HepG2 (cell line): ENCODE data around the gene UCP2. TPM values are rescaled to one million over a fixed set of nuclear protein-coding genes. Genes with fewer than 3 reads are reported as not detected.

Experiments used
- ATAC-seq: fragments of 200-7000 bp; cut with Tn5 transposase; 3 replicates; pipeline ENCODE4 v1.9.1; 2020; ENCODE audit warnings: mild to moderate bottlenecking, moderate library complexity
- BruUV-seq: library from RNA; stranded (reverse); fragments of 400-500 nt; replicated peaks from 2 replicates; lab custom pipeline; 2021; lab: Mats Ljungman, UMichigan
- CTCF ChIA-PET: fragments of 300-600 bp; formaldehyde crosslinking; extraction: SDS; loops from one replicate; lab custom pipeline; 2021; ENCODE audit warnings: low total read pairs, inconsistent platforms, low intra/inter-chr PET ratio; lab: Yijun Ruan, JAX
- POLR2A ChIA-PET: fragments of 350-600 bp; sonication (Branson Sonifier 250); formaldehyde crosslinking; loops from one replicate; lab custom pipeline; 2020; ENCODE audit warnings: antibody characterized with exemption, inconsistent platforms; lab: Yijun Ruan, JAX
- DNase-seq: peaks from one replicate; pipeline ENCODE4 v3.0.0-alpha.2; 2015; ENCODE audit warnings: low spot score
- FAIRE-seq: peaks from 3 replicates; lab custom pipeline; 2011; peaks lifted over from hg19 to GRCh38; lab: Jason Lieb, UNC
- H2AFZ ChIP-seq: one replicate; pipeline ENCODE4 v1.6.1; 2011; ENCODE audit warnings: low read length, inconsistent platforms
- H3K27ac ChIP-seq: fragments of 300-600 bp; 3 replicates; pipeline ENCODE4 v1.8.0; 2011; ENCODE audit warnings: mixed run types, mild to moderate bottlenecking, mixed read lengths, low read length, inconsistent platforms; ENCODE audit not compliant: insufficient read depth; ENCODE audit errors: extremely low read length
- H3K27me3 ChIP-seq, 2 experiments: fragments of 200-600 bp in 1 of 2; 2 replicates in 1 of 2; 3 replicates in 1 of 2; pipeline versions ENCODE4 v1.6.0 to v1.8.0; 2011; ENCODE audit warnings: low read length in 2 of 2, mild to moderate bottlenecking in 2 of 2, moderate library complexity in 2 of 2, inconsistent platforms in 1 of 2; ENCODE audit not compliant: insufficient read depth in 2 of 2, control insufficient read depth in 1 of 2
- H3K36me3 ChIP-seq, 2 experiments: fragments of 200-600 bp in 1 of 2; replicated peaks in 1 of 2; 2 replicates in 1 of 2; 3 replicates in 1 of 2; pipeline versions ENCODE4 v1.5.1 to v1.8.0; 2011; ENCODE audit warnings: low read length in 2 of 2, inconsistent platforms in 1 of 2; ENCODE audit not compliant: insufficient read depth in 2 of 2, control insufficient read depth in 1 of 2
- H3K4me1 ChIP-seq: 2 replicates; pipeline ENCODE4 v1.5.1; 2012; ENCODE audit warnings: low read length, inconsistent platforms; ENCODE audit not compliant: insufficient read depth
- H3K4me2 ChIP-seq: 2 replicates; pipeline ENCODE4 v1.6.0; 2011; ENCODE audit warnings: low read depth, low read length, inconsistent platforms
- H3K4me3 ChIP-seq, 3 experiments: fragments of 200-600 bp in 1 of 3; sonication (generic), shearing (Covaris generic) in 1 of 3; replicated peaks in 1 of 3; 2 replicates each; pipeline ENCODE4 v1.5.1; 2011 to 2016; ENCODE audit warnings: low read length in 3 of 3, inconsistent platforms in 2 of 3, low read depth in 2 of 3, mild to moderate bottlenecking in 2 of 3, control low read depth in 1 of 3, mixed read lengths in 1 of 3; ENCODE audit not compliant: insufficient read depth in 1 of 3
- H3K79me2 ChIP-seq: one replicate; pipeline ENCODE4 v1.6.1; 2011; ENCODE audit warnings: low read length, inconsistent platforms; ENCODE audit not compliant: insufficient read depth
- H3K9ac ChIP-seq: 2 replicates; pipeline ENCODE4 v1.6.0; 2011; ENCODE audit warnings: mild to moderate bottlenecking, low read depth, low read length, inconsistent platforms; ENCODE audit not compliant: insufficient read depth
- H3K9me3 ChIP-seq: 2 replicates; pipeline ENCODE4 v1.5.1; 2012; ENCODE audit warnings: mild to moderate bottlenecking, low read length
- H4K20me1 ChIP-seq: 2 replicates; pipeline ENCODE4 v1.6.0; 2011; ENCODE audit warnings: inconsistent platforms, mild to moderate bottlenecking, low read length, moderate library complexity; ENCODE audit not compliant: insufficient read depth
- ATRX ChIP-seq: sonication (generic); formaldehyde crosslinking; IDR thresholded peaks from 2 replicates; pipeline ENCODE4 v1.4.0; 2020; ENCODE audit warnings: missing genetic modification reagents, borderline replicate concordance
- CENPT ChIP-seq: sonication (generic); formaldehyde crosslinking; IDR thresholded peaks from 2 replicates; pipeline ENCODE4 v1.8.0; 2022; ENCODE audit warnings: low read depth, mild to moderate bottlenecking, moderate library complexity, missing genetic modification reagents
- ESRRA ChIP-seq: sonication (generic); formaldehyde crosslinking; IDR thresholded peaks from 2 replicates; pipeline ENCODE4 v1.5.1; 2020; ENCODE audit warnings: mild to moderate bottlenecking, low read depth, missing genetic modification reagents
- EZH2 ChIP-seq: conservative IDR thresholded peaks from 2 replicates; pipeline ENCODE4 v1.6.1; 2012; ENCODE audit warnings: mild to moderate bottlenecking, low read depth, low read length, moderate library complexity
- NFYB ChIP-seq: sonication (generic); formaldehyde crosslinking; IDR thresholded peaks from 2 replicates; pipeline ENCODE4 v1.4.0; 2020; ENCODE audit warnings: missing genetic modification reagents
- SAP130 ChIP-seq: IDR thresholded peaks from 2 replicates; pipeline ENCODE4 v1.6.1; 2016; ENCODE audit warnings: low read depth
- SATB2 ChIP-seq: sonication (generic); formaldehyde crosslinking; IDR thresholded peaks from 2 replicates; pipeline ENCODE4 v1.5.0; 2020; ENCODE audit warnings: missing genetic modification reagents
- ZBTB26 ChIP-seq: IDR thresholded peaks from 2 replicates; pipeline ENCODE4 v1.6.1; 2016; ENCODE audit warnings: missing compliant biosample characterization, missing genetic modification reagents, borderline replicate concordance
- ZBTB37 ChIP-seq: sonication (generic); formaldehyde crosslinking; IDR thresholded peaks from 2 replicates; pipeline ENCODE4 v1.4.0; 2020; ENCODE audit warnings: mild to moderate bottlenecking, missing genetic modification reagents
- ZKSCAN1 ChIP-seq: fragments of 150-350 bp; IDR thresholded peaks from 2 replicates; pipeline ENCODE4 v1.6.1; 2014; ENCODE audit warnings: low read length
- ZNF468 ChIP-seq: sonication (generic); formaldehyde crosslinking; IDR thresholded peaks from 2 replicates; pipeline ENCODE4 v1.8.0; 2022; ENCODE audit warnings: mild to moderate bottlenecking, moderate library complexity, missing genetic modification reagents
- ZNF646 ChIP-seq: sonication (generic); formaldehyde crosslinking; IDR thresholded peaks from 2 replicates; pipeline ENCODE4 v1.9.0; 2021; ENCODE audit warnings: mild to moderate bottlenecking, missing genetic modification reagents
- WGBS: methylation state at CpG from one replicate; pipeline ENCODE4 v1.1.6; 2017; ENCODE audit warnings: low lambda C conversion rate; 5-methylcytosine and 5-hydroxymethylcytosine counted together
- in situ Hi-C: cut with HindIII; loops from 2 replicates; pipeline ENCODE4 v1.10.0; 2017; ENCODE audit warnings: low pct_unique_long_range_greater_than_20kb; ENCODE audit not compliant: extremely low pct_ligation_motif_present
- intact Hi-C: fragments of 100-400 bp; cut with micrococcal nuclease; formaldehyde crosslinking; loops from one replicate; pipeline ENCODE4 v1.10.0; 2022; ENCODE audit not compliant: unreplicated experiment
- polyA plus RNA-seq, 8 experiments: library from polyadenylated mRNA; depleted of rRNA in 3 of 8; stranded (reverse) in 7 of 8; unstranded in 1 of 8; fragments of >200 nt; fragmentation: Illumina TruSeq in 4 of 8; extraction: Trizol in 4 of 8; gene quantifications; 2 replicates each; pipeline versions ENCODE4 v1.2.1 to v1.2.3, GENCODE V29; 2011 to 2016; ENCODE audit warnings: low read depth in 4 of 8, missing spikeins in 1 of 8, mixed read lengths in 1 of 8; ENCODE audit not compliant: insufficient read depth in 1 of 8
- total RNA-seq, 5 experiments: library from RNA; depleted of rRNA; stranded (reverse); fragments of >200 nt; fragmentation: Illumina TruSeq; extraction: Trizol; gene quantifications; 2 replicates each; pipeline ENCODE4 v1.2.3, GENCODE V29; 2016; ENCODE audit warnings: low read depth in 1 of 5

The UCP2 gene
- total and polyA plus RNA-seq, 2 of the 13 experiments (the other 11 are each of a cell fraction or from before 2014, with no cell fraction given), result 2.7 to 3.2 TPM

GRCh38 chr11:74012074-74012809, 29.6 kb upstream of the UCP2 start (continued):
- TF ChIP-seq ZBTB37 (CRISPR knock-in tag) (no peak), NFYB (CRISPR knock-in tag) (no peak), SAP130 (CRISPR knock-in tag) (no peak), ZKSCAN1 (no peak), ATRX (no peak)

DNA sequence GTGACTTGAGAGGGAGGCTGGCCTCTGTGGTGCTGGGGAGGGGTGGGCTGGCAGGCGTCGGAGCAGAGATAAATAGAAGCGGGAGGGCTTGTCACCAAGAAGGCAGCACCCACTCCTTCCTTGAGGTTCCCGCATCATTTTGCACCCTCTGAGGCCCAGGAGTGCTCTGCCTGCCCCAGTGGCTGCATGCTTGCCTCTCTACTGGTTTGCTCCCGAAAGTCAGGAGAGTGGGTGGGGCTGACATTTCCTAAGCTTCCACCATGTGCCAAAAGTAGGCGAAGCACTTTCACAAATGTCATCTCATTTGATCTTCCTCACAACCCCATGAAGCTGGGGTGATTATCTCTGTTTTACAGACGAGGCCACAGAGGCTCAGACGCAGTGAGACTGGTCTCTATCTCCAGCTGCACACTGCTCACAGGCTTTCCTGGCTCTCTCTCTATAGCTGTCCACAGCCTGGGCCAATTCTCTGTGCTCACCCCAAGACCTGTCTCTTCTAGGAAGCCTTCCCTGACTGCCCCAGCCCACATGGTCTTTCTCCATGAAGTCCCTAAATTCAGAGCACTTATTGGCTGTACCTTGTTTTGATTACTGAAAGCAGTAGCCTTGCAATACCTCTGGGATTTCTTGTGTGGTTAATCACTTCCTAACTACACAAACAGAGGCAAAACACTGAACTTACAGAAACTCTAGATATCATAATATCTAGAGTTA, 28.9 kb upstream of the UCP2 start:
- no peak for FAIRE-seq
- intact Hi-C loops, result no loop called here
- in situ Hi-C loops, result no loop called here
- TF ChIP-seq SATB2 (CRISPR knock-in tag), result no peak
- TF ChIP-seq ZBTB26 (CRISPR knock-in tag), result no peak
- TF ChIP-seq ZNF468 (CRISPR knock-in tag), result no peak
- no peak for TF ChIP-seq ESRRA (CRISPR knock-in tag)
- TF ChIP-seq EZH2, result no peak
- no peak for TF ChIP-seq CENPT (CRISPR knock-in tag)
- TF ChIP-seq ZNF646 (CRISPR knock-in tag), result no peak

More for the DNA sequence above, 28.9 kb upstream of the UCP2 start:
- Histone ChIP-seq H3K9ac (no peak overlapping the region), H3K4me2 (no peak overlapping the region), H3K9me3 (no peaks in the 10 kb centered on the region), H3K27ac (no peak overlapping the region), H3K4me3 (no peak overlapping the region), H2AFZ (no peak overlapping the region), H3K4me1 (peaks cover 27% of the 10 kb centered on the region), H3K27me3 (no peaks in the 10 kb centered on the region), H3K36me3 (no peaks in the 10 kb centered on the region; a peak in 1 of 5 replicates), H4K20me1 (no peaks in the 10 kb centered on the region), H3K79me2 (no peaks in the 10 kb centered on the region)
- ATAC-seq (no peak), DNase-seq (no peak)
- ChIA-PET CTCF (no interaction called here), POLR2A (no interaction called here)
- BruUV-seq, result no TSS peak
- 100% methylated on average over 8 of the region's 8 CpGs for WGBS
